WTC11 (cell line): Measurements from ENCODE around the gene CRADD. TPM values are rescaled to one million over a fixed set of nuclear protein-coding genes. Genes with fewer than 3 reads are reported as not detected.

Source experiments
- ATAC-seq: fragments of 200-7000 bp; cut with Tn5 transposase; 2 replicates; pipeline ENCODE4 v1.10.0; 2021; ENCODE audit warnings: mild to moderate bottlenecking, moderate library complexity
- CTCF ChIA-PET: fragments of 300-600 bp; sonication (Branson Sonifier 250); formaldehyde crosslinking; loops from one replicate; lab custom pipeline; 2021; ENCODE audit warnings: antibody characterized with exemption; lab: Charles Lee
- POLR2A ChIA-PET: fragments of 350-600 bp; sonication (Branson Sonifier 250); formaldehyde crosslinking; loops from one replicate; lab custom pipeline; 2021; ENCODE audit warnings: antibody characterized with exemption; lab: Charles Lee
- DNase-seq: peaks from one replicate; pipeline ENCODE4 v3.0.0; 2021; ENCODE audit warnings: low spot score
- H3K27ac Mint-ChIP-seq: 2 replicates; pipeline ENCODE4 v1.8.0; 2021; ENCODE audit warnings: mixed read lengths
- H3K27me3 Mint-ChIP-seq: 2 replicates; pipeline ENCODE4 v1.8.0; 2021; ENCODE audit warnings: low read depth, mild to moderate bottlenecking, moderate library complexity, mixed read lengths
- H3K36me3 Mint-ChIP-seq: 2 replicates; pipeline ENCODE4 v1.8.0; 2021; ENCODE audit warnings: mixed read lengths
- H3K4me1 Mint-ChIP-seq: 2 replicates; pipeline ENCODE4 v1.8.0; 2022; ENCODE audit warnings: mixed read lengths
- H3K4me3 Mint-ChIP-seq: 2 replicates; pipeline ENCODE4 v1.8.0; 2021; ENCODE audit warnings: mild to moderate bottlenecking, moderate library complexity, mixed read lengths
- H3K9me3 Mint-ChIP-seq: 2 replicates; pipeline ENCODE4 v1.8.0; 2021; ENCODE audit warnings: mixed read lengths
- CREB1 ChIP-seq: sonication (generic); formaldehyde crosslinking; IDR thresholded peaks from 2 replicates; pipeline ENCODE4 v1.8.0; 2023; ENCODE audit warnings: mild to moderate bottlenecking, missing genetic modification reagents
- ETV6 ChIP-seq: sonication (generic); formaldehyde crosslinking; IDR thresholded peaks from 2 replicates; pipeline ENCODE4 v1.8.1; 2022; ENCODE audit warnings: mild to moderate bottlenecking, missing genetic modification reagents
- IRF2 ChIP-seq: sonication (generic); formaldehyde crosslinking; IDR thresholded peaks from 2 replicates; pipeline ENCODE4 v1.8.0; 2022; ENCODE audit warnings: low read depth, missing genetic modification reagents, borderline replicate concordance
- JAZF1 ChIP-seq: fragments of 250-450 bp; sonication (Bioruptor Pico); IDR thresholded peaks from 2 replicates; pipeline ENCODE4 v1.9.0; 2021; ENCODE audit warnings: moderate library complexity, mild to moderate bottlenecking, inconsistent platforms
- PRRX2 ChIP-seq: fragments of 250-450 bp; sonication (Bioruptor Pico); IDR thresholded peaks from 2 replicates; pipeline ENCODE4 v1.8.0; 2021; ENCODE audit warnings: mild to moderate bottlenecking
- TEAD4 ChIP-seq: sonication (generic); formaldehyde crosslinking; IDR thresholded peaks from 2 replicates; pipeline ENCODE4 v1.8.0; 2022; ENCODE audit warnings: mild to moderate bottlenecking, missing genetic modification reagents
- ZBTB21 ChIP-seq: sonication (generic); formaldehyde crosslinking; IDR thresholded peaks from 2 replicates; pipeline ENCODE4 v1.8.1; 2023; ENCODE audit warnings: mild to moderate bottlenecking, missing genetic modification reagents, borderline replicate concordance
- ZNF121 ChIP-seq: sonication (generic); formaldehyde crosslinking; IDR thresholded peaks from 2 replicates; pipeline ENCODE4 v1.8.0; 2023; ENCODE audit warnings: missing genetic modification reagents
- ZNF317 ChIP-seq: sonication (generic); formaldehyde crosslinking; IDR thresholded peaks from 2 replicates; pipeline ENCODE4 v1.8.1; 2023; ENCODE audit warnings: low read depth, mild to moderate bottlenecking, moderate library complexity, missing genetic modification reagents, borderline replicate concordance
- ZNF396 ChIP-seq: fragments of 250-450 bp; sonication (Bioruptor Pico); IDR thresholded peaks from 2 replicates; pipeline ENCODE4 v1.8.0; 2021; ENCODE audit warnings: mild to moderate bottlenecking, moderate library complexity, borderline replicate concordance
- total RNA-seq: library from RNA; stranded (reverse); gene quantifications from 3 replicates; pipeline ENCODE4 v1.2.3, GENCODE V29; 2021
- TF ChIP-seq, protein P1 (sequence below): sonication (generic); formaldehyde crosslinking; IDR thresholded peaks from 2 replicates; pipeline ENCODE4 v1.8.0; 2022; ENCODE audit warnings: mild to moderate bottlenecking, missing genetic modification reagents
- TF ChIP-seq, protein P2 (sequence below): sonication (generic); formaldehyde crosslinking; IDR thresholded peaks from 2 replicates; pipeline ENCODE4 v1.8.1; 2023; ENCODE audit warnings: mild to moderate bottlenecking, missing genetic modification reagents
- TF ChIP-seq, protein P3 (sequence below): sonication (generic); formaldehyde crosslinking; IDR thresholded peaks from 2 replicates; pipeline ENCODE4 v1.8.0; 2022; ENCODE audit warnings: missing genetic modification reagents
- TF ChIP-seq, protein P4 (sequence below): sonication (generic); formaldehyde crosslinking; IDR thresholded peaks from 2 replicates; pipeline ENCODE4 v1.8.1; 2023; ENCODE audit warnings: mild to moderate bottlenecking, moderate library complexity, missing genetic modification reagents
- TF ChIP-seq, protein P5 (sequence below): sonication (generic); formaldehyde crosslinking; IDR thresholded peaks from 2 replicates; pipeline ENCODE4 v1.8.1; 2022; ENCODE audit warnings: low read depth, missing genetic modification reagents, borderline replicate concordance
- TF ChIP-seq, protein P6 (sequence below): fragments of 250-450 bp; sonication (Bioruptor Pico); IDR thresholded peaks from 2 replicates; pipeline ENCODE4 v1.9.0; 2021; ENCODE audit warnings: mild to moderate bottlenecking
- TF ChIP-seq, protein P7 (sequence below): sonication (generic); formaldehyde crosslinking; IDR thresholded peaks from 2 replicates; pipeline ENCODE4 v1.8.1; 2022; ENCODE audit warnings: missing genetic modification reagents, borderline replicate concordance
- TF ChIP-seq, protein P8 (sequence below): sonication (generic); formaldehyde crosslinking; IDR thresholded peaks from 2 replicates; pipeline ENCODE4 v1.8.1; 2022; ENCODE audit warnings: mild to moderate bottlenecking, missing genetic modification reagents, moderate library complexity, borderline replicate concordance

CRADD gene
- total RNA-seq, 1 experiment from 2014 or later = 11.6 TPM

DNA sequence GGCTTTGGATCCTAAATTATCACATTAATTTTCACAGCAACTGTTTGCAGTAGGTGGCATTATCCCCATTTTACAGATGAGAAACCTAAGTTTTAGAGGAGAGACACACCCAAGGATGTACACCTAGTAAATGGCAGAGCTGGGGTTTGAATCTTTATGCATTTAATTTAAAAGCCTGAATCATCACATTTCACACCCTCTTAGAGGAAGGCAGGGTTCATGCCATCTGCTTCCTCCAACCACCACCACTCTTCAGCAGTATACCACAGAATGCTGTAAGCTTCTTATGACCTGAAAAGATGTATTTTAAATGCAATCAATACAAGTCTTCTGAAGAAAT, 90.3 kb downstream of the CRADD start (continued):
- TF ChIP-seq ETV6 = no peak
- TF ChIP-seq, protein P1, sequence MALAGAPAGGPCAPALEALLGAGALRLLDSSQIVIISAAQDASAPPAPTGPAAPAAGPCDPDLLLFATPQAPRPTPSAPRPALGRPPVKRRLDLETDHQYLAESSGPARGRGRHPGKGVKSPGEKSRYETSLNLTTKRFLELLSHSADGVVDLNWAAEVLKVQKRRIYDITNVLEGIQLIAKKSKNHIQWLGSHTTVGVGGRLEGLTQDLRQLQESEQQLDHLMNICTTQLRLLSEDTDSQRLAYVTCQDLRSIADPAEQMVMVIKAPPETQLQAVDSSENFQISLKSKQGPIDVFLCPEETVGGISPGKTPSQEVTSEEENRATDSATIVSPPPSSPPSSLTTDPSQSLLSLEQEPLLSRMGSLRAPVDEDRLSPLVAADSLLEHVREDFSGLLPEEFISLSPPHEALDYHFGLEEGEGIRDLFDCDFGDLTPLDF = no peak
- TF ChIP-seq, protein P2, sequence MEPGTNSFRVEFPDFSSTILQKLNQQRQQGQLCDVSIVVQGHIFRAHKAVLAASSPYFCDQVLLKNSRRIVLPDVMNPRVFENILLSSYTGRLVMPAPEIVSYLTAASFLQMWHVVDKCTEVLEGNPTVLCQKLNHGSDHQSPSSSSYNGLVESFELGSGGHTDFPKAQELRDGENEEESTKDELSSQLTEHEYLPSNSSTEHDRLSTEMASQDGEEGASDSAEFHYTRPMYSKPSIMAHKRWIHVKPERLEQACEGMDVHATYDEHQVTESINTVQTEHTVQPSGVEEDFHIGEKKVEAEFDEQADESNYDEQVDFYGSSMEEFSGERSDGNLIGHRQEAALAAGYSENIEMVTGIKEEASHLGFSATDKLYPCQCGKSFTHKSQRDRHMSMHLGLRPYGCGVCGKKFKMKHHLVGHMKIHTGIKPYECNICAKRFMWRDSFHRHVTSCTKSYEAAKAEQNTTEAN = no peak
- no peak for TF ChIP-seq JAZF1 (CRISPR knock-in tag)
- TF ChIP-seq, protein P3, sequence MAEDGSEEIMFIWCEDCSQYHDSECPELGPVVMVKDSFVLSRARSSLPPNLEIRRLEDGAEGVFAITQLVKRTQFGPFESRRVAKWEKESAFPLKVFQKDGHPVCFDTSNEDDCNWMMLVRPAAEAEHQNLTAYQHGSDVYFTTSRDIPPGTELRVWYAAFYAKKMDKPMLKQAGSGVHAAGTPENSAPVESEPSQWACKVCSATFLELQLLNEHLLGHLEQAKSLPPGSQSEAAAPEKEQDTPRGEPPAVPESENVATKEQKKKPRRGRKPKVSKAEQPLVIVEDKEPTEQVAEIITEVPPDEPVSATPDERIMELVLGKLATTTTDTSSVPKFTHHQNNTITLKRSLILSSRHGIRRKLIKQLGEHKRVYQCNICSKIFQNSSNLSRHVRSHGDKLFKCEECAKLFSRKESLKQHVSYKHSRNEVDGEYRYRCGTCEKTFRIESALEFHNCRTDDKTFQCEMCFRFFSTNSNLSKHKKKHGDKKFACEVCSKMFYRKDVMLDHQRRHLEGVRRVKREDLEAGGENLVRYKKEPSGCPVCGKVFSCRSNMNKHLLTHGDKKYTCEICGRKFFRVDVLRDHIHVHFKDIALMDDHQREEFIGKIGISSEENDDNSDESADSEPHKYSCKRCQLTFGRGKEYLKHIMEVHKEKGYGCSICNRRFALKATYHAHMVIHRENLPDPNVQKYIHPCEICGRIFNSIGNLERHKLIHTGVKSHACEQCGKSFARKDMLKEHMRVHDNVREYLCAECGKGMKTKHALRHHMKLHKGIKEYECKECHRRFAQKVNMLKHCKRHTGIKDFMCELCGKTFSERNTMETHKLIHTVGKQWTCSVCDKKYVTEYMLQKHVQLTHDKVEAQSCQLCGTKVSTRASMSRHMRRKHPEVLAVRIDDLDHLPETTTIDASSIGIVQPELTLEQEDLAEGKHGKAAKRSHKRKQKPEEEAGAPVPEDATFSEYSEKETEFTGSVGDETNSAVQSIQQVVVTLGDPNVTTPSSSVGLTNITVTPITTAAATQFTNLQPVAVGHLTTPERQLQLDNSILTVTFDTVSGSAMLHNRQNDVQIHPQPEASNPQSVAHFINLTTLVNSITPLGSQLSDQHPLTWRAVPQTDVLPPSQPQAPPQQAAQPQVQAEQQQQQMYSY (CRISPR knock-in tag) = no peak
- TF ChIP-seq, protein P4, sequence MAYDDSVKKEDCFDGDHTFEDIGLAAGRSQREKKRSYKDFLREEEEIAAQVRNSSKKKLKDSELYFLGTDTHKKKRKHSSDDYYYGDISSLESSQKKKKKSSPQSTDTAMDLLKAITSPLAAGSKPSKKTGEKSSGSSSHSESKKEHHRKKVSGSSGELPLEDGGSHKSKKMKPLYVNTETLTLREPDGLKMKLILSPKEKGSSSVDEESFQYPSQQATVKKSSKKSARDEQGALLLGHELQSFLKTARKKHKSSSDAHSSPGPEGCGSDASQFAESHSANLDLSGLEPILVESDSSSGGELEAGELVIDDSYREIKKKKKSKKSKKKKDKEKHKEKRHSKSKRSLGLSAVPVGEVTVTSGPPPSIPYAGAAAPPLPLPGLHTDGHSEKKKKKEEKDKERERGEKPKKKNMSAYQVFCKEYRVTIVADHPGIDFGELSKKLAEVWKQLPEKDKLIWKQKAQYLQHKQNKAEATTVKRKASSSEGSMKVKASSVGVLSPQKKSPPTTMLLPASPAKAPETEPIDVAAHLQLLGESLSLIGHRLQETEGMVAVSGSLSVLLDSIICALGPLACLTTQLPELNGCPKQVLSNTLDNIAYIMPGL = no peak

DNA sequence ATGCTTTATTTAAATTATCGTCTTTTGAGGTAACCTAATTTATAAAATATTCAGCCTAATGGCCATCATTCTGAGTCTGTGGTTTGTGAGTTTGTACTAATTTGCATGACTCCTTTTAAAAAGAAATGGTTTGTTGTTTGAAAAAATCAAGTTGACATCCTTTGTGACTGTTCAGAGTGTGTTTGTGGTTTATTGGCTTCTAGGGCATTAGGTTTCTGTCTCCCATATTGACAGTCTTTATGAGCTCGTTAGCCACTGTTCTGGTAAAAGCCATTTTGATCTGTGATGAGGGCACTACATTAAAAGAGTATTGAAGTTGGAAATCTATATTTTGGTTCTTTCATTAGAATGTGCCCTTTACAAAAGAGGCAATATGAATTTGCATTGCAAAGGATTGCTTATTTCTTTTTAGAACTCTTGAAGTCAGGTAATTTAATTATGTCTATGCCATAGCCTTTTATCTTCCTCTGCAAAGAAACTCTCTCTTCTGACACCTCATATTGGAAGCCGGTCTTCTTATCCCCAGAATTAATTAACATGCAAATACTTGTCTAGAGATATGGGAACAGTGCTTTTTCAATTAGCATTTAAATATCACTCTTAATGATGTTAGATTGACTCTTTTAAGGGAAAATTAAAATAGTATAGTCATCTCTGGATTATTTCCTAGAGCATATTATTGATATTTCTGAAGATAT, 95.0 kb downstream of the CRADD start:
- no peaks in the 10 kb centered on the region for H3K9me3 Mint-ChIP-seq
- DNase-seq (no peak), ATAC-seq (no peak)
- no peaks in the 10 kb centered on the region for H3K27me3 Mint-ChIP-seq
- no peak overlapping the region for H3K4me3 Mint-ChIP-seq
- ChIA-PET POLR2A (no interaction called here), CTCF (interaction anchor here (1.3 to 1.7 kb wide), 2 partner anchors 203 to 329 kb away, joined by 5 read pairs; no protein-coding TSS in a partner anchor)
- H3K27ac Mint-ChIP-seq = no peak overlapping the region
- peaks cover 22% of the 10 kb centered on the region for H3K4me1 Mint-ChIP-seq
- no peaks in the 10 kb centered on the region for H3K36me3 Mint-ChIP-seq
- TF ChIP-seq PRRX2 (CRISPR knock-in tag) = no peak
- TF ChIP-seq, protein P5, sequence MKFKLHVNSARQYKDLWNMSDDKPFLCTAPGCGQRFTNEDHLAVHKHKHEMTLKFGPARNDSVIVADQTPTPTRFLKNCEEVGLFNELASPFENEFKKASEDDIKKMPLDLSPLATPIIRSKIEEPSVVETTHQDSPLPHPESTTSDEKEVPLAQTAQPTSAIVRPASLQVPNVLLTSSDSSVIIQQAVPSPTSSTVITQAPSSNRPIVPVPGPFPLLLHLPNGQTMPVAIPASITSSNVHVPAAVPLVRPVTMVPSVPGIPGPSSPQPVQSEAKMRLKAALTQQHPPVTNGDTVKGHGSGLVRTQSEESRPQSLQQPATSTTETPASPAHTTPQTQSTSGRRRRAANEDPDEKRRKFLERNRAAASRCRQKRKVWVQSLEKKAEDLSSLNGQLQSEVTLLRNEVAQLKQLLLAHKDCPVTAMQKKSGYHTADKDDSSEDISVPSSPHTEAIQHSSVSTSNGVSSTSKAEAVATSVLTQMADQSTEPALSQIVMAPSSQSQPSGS = no peak
- TF ChIP-seq ZNF121 (CRISPR knock-in tag) = no peak
- TF ChIP-seq, protein P4 = no peak
- TF ChIP-seq ZNF317 (CRISPR knock-in tag) = no peak
- TF ChIP-seq, protein P6, sequence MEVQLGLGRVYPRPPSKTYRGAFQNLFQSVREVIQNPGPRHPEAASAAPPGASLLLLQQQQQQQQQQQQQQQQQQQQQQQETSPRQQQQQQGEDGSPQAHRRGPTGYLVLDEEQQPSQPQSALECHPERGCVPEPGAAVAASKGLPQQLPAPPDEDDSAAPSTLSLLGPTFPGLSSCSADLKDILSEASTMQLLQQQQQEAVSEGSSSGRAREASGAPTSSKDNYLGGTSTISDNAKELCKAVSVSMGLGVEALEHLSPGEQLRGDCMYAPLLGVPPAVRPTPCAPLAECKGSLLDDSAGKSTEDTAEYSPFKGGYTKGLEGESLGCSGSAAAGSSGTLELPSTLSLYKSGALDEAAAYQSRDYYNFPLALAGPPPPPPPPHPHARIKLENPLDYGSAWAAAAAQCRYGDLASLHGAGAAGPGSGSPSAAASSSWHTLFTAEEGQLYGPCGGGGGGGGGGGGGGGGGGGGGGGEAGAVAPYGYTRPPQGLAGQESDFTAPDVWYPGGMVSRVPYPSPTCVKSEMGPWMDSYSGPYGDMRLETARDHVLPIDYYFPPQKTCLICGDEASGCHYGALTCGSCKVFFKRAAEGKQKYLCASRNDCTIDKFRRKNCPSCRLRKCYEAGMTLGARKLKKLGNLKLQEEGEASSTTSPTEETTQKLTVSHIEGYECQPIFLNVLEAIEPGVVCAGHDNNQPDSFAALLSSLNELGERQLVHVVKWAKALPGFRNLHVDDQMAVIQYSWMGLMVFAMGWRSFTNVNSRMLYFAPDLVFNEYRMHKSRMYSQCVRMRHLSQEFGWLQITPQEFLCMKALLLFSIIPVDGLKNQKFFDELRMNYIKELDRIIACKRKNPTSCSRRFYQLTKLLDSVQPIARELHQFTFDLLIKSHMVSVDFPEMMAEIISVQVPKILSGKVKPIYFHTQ (CRISPR knock-in tag) = no peak
- TF ChIP-seq IRF2 = no peak
- no peak for TF ChIP-seq ZNF396
- TF ChIP-seq, protein P7, sequence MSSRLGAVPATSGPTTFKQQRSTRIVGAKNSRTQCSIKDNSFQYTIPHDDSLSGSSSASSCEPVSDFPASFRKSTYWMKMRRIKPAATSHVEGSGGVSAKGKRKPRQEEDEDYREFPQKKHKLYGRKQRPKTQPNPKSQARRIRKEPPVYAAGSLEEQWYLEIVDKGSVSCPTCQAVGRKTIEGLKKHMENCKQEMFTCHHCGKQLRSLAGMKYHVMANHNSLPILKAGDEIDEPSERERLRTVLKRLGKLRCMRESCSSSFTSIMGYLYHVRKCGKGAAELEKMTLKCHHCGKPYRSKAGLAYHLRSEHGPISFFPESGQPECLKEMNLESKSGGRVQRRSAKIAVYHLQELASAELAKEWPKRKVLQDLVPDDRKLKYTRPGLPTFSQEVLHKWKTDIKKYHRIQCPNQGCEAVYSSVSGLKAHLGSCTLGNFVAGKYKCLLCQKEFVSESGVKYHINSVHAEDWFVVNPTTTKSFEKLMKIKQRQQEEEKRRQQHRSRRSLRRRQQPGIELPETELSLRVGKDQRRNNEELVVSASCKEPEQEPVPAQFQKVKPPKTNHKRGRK = no peak
- no peak for TF ChIP-seq TEAD4 (CRISPR knock-in tag)
- no peak for TF ChIP-seq ZBTB21 (CRISPR knock-in tag)
- TF ChIP-seq, protein P8, sequence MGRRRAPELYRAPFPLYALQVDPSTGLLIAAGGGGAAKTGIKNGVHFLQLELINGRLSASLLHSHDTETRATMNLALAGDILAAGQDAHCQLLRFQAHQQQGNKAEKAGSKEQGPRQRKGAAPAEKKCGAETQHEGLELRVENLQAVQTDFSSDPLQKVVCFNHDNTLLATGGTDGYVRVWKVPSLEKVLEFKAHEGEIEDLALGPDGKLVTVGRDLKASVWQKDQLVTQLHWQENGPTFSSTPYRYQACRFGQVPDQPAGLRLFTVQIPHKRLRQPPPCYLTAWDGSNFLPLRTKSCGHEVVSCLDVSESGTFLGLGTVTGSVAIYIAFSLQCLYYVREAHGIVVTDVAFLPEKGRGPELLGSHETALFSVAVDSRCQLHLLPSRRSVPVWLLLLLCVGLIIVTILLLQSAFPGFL (CRISPR knock-in tag) = no peak
- TF ChIP-seq CREB1 (CRISPR knock-in tag) = no peak
